Caco-2 (cell line): ENCODE data around the gene RNASEH1. TPM values are rescaled to one million over a fixed set of nuclear protein-coding genes. Genes with fewer than 3 reads are reported as not detected.
A peak's percentile ranks its signal among the peaks of the same experiment; 100 is the strongest.

ENCODE experiments used
- BruUV-seq: library from RNA; stranded (reverse); fragments of 400-500 nt; replicated peaks from 2 replicates; lab custom pipeline; 2021; lab: Mats Ljungman, UMichigan
- CTCF ChIA-PET: fragments of 300-600 bp; sonication (Branson Sonifier 250); formaldehyde crosslinking; loops from one replicate; lab custom pipeline; 2022; ENCODE audit warnings: antibody characterized with exemption; lab: Charles Lee
- POLR2A ChIA-PET: fragments of 300-600 bp; sonication (Branson Sonifier 250); formaldehyde crosslinking; loops from one replicate; lab custom pipeline; 2022; ENCODE audit warnings: antibody characterized with exemption; lab: Charles Lee
- DNase-seq, 2 experiments: peaks; one replicate each; pipeline versions ENCODE4 v3.0.0 to v3.0.0-alpha.2; 2020 to 2022
- H3K27me3 ChIP-seq: replicated peaks from 2 replicates; pipeline ENCODE4 v1.6.0; 2011; ENCODE audit warnings: low read length; ENCODE audit not compliant: control insufficient read depth, insufficient read depth
- H3K36me3 ChIP-seq: 2 replicates; pipeline ENCODE4 v1.5.1; 2011; ENCODE audit warnings: low read length; ENCODE audit not compliant: control insufficient read depth, insufficient read depth
- H3K4me1 ChIP-seq: fragments of 250-450 bp; sonication (Bioruptor Pico); 2 replicates; pipeline ENCODE4 v1.5.1; 2020; ENCODE audit warnings: mild to moderate bottlenecking
- H3K4me3 ChIP-seq: 2 replicates; pipeline ENCODE4 v1.5.1; 2011; ENCODE audit warnings: low read depth, mild to moderate bottlenecking, control low read depth, low read length
- H3K9me3 ChIP-seq: fragments of 250-450 bp; sonication (Bioruptor Pico); 2 replicates; pipeline ENCODE4 v1.5.1; 2020; ENCODE audit warnings: mild to moderate bottlenecking, moderate library complexity
- H3K27ac Mint-ChIP-seq: one replicate; pipeline ENCODE4 v1.8.0; 2022; ENCODE audit warnings: mixed read lengths; ENCODE audit not compliant: unreplicated experiment
- H3K27me3 Mint-ChIP-seq: one replicate; pipeline ENCODE4 v1.8.0; 2022; ENCODE audit warnings: mixed read lengths; ENCODE audit not compliant: insufficient read depth, unreplicated experiment
- H3K36me3 Mint-ChIP-seq: one replicate; pipeline ENCODE4 v1.8.0; 2022; ENCODE audit warnings: mild to moderate bottlenecking, mixed read lengths; ENCODE audit not compliant: insufficient read depth, unreplicated experiment
- H3K4me1 Mint-ChIP-seq: one replicate; pipeline ENCODE4 v1.8.0; 2022; ENCODE audit warnings: low read depth, mixed read lengths; ENCODE audit not compliant: unreplicated experiment
- H3K4me3 Mint-ChIP-seq: one replicate; pipeline ENCODE4 v1.8.0; 2022; ENCODE audit warnings: mild to moderate bottlenecking, moderate library complexity, mixed read lengths; ENCODE audit not compliant: unreplicated experiment
- H3K9me3 Mint-ChIP-seq: one replicate; pipeline ENCODE4 v1.8.0; 2022; ENCODE audit warnings: mixed read lengths; ENCODE audit not compliant: unreplicated experiment
- intact Hi-C: fragments of 100-400 bp; cut with micrococcal nuclease; formaldehyde crosslinking; loops from one replicate; pipeline ENCODE4 v1.10.0; 2022; ENCODE audit not compliant: unreplicated experiment
- total RNA-seq: library from RNA; stranded (reverse); gene quantifications from 2 replicates; pipeline ENCODE4 v1.2.3, GENCODE V29; 2022
- TF ChIP-seq, protein P1 (sequence below), 2 experiments: fragments of 200-600 bp in 1 of 2; IDR thresholded peaks; 1 replicate in 1 of 2; 2 replicates in 1 of 2; pipeline versions ENCODE4 v1.5.1 to v1.8.0; 2011 to 2022; ENCODE audit warnings: antibody characterized with exemption in 1 of 2, control low read depth in 1 of 2, inconsistent platforms in 1 of 2, low read depth in 1 of 2, low read length in 1 of 2, mild to moderate bottlenecking in 1 of 2, moderate library complexity in 1 of 2; ENCODE audit not compliant: insufficient read depth in 1 of 2, severe bottlenecking in 1 of 2, unreplicated experiment in 1 of 2

RNASEH1 gene
- total RNA-seq, 1 experiment from 2014 or later = 47.1 TPM

DNA sequence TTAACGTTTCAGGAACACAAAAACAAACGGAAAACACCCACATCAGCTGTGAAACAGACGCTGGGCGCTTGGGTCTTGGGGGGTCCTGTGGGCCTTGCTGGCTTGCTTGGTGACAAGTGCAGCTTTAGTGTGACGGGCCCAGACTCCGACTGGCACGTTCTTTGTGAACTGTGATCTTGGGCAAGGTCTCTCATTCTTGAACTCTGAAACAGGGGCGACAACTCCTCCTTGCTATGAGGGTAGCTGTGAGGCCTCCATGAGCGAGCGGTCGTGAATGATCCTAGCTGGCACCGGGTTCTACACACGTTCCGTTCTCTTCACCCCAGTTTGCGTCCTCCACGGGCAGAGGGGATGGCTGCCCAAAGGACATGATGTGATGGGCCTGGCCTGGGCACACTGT is 28.1 kb upstream of the RNASEH1 start:
- no TSS peak for BruUV-seq
- intact Hi-C loops = no loop called here
- CTCF ChIA-PET = no interaction called here
- H3K27me3 ChIP-seq = no peaks in the 10 kb centered on the region
- peaks cover 3% of the 10 kb centered on the region; the same call in 1 of the 2 replicates for H3K36me3 ChIP-seq
- peaks cover 54% of the 10 kb centered on the region for H3K36me3 Mint-ChIP-seq
- no peaks in the 10 kb centered on the region for H3K9me3 Mint-ChIP-seq
- H3K27ac Mint-ChIP-seq = no peak overlapping the region
- no peak overlapping the region for H3K4me3 Mint-ChIP-seq
- no peaks in the 10 kb centered on the region for H3K27me3 Mint-ChIP-seq
- H3K4me1 Mint-ChIP-seq = no peaks in the 10 kb centered on the region
- POLR2A ChIA-PET = no interaction called here
- no peaks in the 10 kb centered on the region for H3K9me3 ChIP-seq
- TF ChIP-seq, protein P1, sequence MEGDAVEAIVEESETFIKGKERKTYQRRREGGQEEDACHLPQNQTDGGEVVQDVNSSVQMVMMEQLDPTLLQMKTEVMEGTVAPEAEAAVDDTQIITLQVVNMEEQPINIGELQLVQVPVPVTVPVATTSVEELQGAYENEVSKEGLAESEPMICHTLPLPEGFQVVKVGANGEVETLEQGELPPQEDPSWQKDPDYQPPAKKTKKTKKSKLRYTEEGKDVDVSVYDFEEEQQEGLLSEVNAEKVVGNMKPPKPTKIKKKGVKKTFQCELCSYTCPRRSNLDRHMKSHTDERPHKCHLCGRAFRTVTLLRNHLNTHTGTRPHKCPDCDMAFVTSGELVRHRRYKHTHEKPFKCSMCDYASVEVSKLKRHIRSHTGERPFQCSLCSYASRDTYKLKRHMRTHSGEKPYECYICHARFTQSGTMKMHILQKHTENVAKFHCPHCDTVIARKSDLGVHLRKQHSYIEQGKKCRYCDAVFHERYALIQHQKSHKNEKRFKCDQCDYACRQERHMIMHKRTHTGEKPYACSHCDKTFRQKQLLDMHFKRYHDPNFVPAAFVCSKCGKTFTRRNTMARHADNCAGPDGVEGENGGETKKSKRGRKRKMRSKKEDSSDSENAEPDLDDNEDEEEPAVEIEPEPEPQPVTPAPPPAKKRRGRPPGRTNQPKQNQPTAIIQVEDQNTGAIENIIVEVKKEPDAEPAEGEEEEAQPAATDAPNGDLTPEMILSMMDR (IDR thresholded peaks at IDR 0.05; ENCODE audit: insufficient read depth in 1 of 2, low read depth in 1 of 2, low read length in 1 of 2, severe bottlenecking in 1 of 2, unreplicated experiment in 1 of 2) = no peak
- DNase-seq = no peak
- no peak overlapping the region for H3K4me3 ChIP-seq
- peaks cover 14% of the 10 kb centered on the region for H3K4me1 ChIP-seq

DNA sequence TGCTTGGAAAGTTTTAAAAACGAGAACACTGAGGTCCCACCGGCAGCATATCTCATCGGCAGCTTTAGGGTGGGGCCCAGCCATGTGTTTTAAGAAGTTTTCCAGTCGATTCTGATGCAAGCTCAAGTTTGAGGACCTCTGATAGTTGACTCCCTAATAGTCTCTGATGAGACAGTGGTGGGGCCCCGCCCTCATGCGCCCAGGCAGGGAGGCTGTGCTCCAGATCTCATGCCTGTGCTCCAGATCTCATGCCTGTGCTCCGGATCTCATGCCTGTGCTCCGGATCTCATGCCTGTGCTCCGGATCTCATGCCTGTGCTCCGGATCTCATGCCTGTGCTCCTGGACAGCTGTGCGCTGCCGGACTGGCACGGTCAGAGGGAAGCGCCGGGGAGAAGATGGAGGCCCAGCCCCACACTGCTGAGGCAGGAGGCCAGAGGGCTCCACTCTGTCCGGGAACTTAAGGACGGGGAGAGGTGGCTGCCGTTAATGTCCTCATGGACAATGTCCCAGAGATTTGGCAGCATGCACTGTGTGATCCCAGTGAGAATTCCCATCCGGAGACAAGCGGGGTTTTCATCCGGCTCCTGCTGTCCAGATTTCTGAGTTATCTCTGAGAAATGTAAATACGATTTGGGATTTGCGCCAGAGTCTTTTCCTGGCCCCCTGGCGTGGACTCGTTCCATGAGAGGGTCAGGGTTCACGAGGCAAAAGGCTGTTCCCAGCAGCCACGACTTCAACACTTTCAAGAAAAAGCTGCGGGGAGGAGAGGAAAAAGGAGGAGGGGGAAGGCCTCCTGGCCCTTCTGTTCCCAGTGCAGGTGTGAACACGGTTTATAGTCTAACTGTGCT is 27.4 kb upstream of the RNASEH1 start:
- Mint-ChIP-seq H3K9me3 (no peaks in the 10 kb centered on the region), H3K36me3 (peaks cover 61% of the 10 kb centered on the region), H3K27me3 (no peaks in the 10 kb centered on the region), H3K4me3 (no peak overlapping the region), H3K4me1 (no peaks in the 10 kb centered on the region), H3K27ac (no peak overlapping the region)
- Histone ChIP-seq H3K9me3 (no peaks in the 10 kb centered on the region), H3K27me3 (no peaks in the 10 kb centered on the region), H3K36me3 (peaks cover 4% of the 10 kb centered on the region), H3K4me3 (no peak overlapping the region), H3K4me1 (peaks cover 14% of the 10 kb centered on the region)
- no TSS peak for BruUV-seq
- POLR2A ChIA-PET = no interaction called here
- intact Hi-C loops = no loop called here
- DNase-seq = peak in 1 of 2 experiments; percentile 30
- CTCF ChIA-PET = no interaction called here
- TF ChIP-seq, protein P1 (IDR thresholded peaks at IDR 0.05; ENCODE audit: insufficient read depth in 1 of 2, low read depth in 1 of 2, low read length in 1 of 2, severe bottlenecking in 1 of 2, unreplicated experiment in 1 of 2) = no peak

DNA sequence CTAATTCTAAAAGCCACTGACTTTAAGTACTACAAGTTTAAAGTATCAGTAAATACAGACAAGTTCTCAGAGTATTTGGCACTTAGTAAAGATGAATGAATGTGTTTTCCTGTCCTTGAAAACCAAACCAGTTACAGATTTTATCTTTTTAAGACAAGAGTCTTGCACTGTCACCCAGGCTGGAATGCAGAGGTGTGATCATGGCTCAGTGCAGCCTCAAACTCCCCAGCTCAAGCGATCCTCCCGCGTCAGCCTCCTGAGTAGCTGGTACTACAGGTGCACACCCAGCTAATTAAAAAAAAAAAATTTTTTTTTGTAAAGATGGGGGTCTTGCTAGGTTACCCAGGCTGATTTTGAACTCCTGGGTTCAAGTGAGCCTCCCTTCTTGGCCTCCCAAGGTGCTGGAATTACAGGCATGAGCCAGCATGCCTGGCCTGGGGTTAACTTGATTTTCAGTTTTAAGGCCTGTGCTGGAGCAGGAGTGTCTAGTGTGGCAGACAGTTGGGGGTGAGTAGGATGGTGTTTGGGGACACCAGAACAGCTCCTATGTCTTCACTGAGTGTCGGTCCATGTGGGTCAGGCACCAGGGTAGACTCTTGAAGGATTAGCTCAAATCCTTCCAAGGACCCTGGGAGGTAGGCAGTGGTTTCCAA is 26.6 kb upstream of the RNASEH1 start:
- Histone ChIP-seq H3K36me3 (peaks cover 5% of the 10 kb centered on the region), H3K4me3 (no peak overlapping the region), H3K9me3 (no peaks in the 10 kb centered on the region), H3K27me3 (no peaks in the 10 kb centered on the region), H3K4me1 (peaks cover 14% of the 10 kb centered on the region)
- POLR2A ChIA-PET = no interaction called here
- no TSS peak for BruUV-seq
- no peak for DNase-seq
- Mint-ChIP-seq H3K4me1 (peaks cover under 1% of the 10 kb centered on the region), H3K27me3 (no peaks in the 10 kb centered on the region), H3K4me3 (no peak overlapping the region), H3K9me3 (no peaks in the 10 kb centered on the region), H3K36me3 (peaks cover 68% of the 10 kb centered on the region), H3K27ac (no peak overlapping the region)
- TF ChIP-seq, protein P1 (IDR thresholded peaks at IDR 0.05; ENCODE audit: insufficient read depth in 1 of 2, low read depth in 1 of 2, low read length in 1 of 2, severe bottlenecking in 1 of 2, unreplicated experiment in 1 of 2) = no peak
- CTCF ChIA-PET = no interaction called here
- intact Hi-C loops = no loop called here
